Measurements from ENCODE around the gene C12orf75. TPM values are rescaled to one million over a fixed set of nuclear protein-coding genes. Genes with fewer than 3 reads are reported as not detected.

The C12orf75 gene
- total RNA-seq, 1 donor from 2014 or later: 43.1 TPM

DNA sequence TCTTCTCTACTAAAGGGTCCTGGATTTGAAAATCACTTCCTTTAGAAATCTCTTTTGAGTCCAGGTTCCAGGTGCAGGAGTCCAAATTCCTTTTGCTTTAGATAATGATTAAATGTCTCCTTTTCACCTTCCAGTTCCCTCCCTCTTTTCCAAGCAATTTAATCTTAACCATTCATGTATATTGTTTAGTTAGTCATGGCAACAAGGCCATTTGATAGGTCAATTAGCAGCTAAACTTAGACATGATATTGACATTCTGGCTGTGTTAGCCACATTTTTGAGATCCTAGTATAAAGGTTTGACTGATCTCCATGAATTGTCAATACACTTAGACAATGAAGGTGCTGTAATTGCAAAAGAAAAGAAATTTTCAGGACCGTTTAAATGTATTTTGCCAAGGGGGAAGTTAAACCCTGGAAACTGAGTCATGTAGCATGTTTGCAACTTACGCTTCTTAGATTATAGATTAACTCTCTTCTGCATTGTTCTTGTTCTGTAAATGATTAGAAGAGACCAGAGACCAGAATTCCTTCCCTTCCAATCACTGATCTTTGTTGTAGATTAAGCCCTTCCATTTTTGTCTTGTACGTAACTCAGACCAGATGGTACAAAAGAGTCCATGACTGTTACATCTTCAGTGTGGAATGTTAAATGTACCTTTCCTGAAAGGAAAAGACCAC lies 12.4 kb upstream of the C12orf75 start:
- Mint-ChIP-seq H3K36me3 (no peaks in the 10 kb centered on the region), H3K9me3 (peaks cover 4% of the 10 kb centered on the region), H3K27ac (peak overlapping the region; percentile 42), H3K4me3 (peak overlapping the region; percentile 11), H3K27me3 (no peaks in the 10 kb centered on the region), H3K4me1 (ENCODE audit: unreplicated experiment) (peaks cover 13% of the 10 kb centered on the region)
- TF ChIP-seq CTCF (conservative IDR thresholded peaks at IDR 0.05): no peak
- no peak for DNase-seq (ENCODE audit: extremely low spot score, unreplicated experiment)

GRCh38 chr12:105318651-105319483 lies 11.6 kb upstream of the C12orf75 start:
- Mint-ChIP-seq H3K9me3 (peaks cover 4% of the 10 kb centered on the region), H3K4me1 (ENCODE audit: unreplicated experiment) (peaks cover 13% of the 10 kb centered on the region), H3K27ac (peak overlapping the region; percentile 42), H3K36me3 (no peaks in the 10 kb centered on the region), H3K4me3 (no peak overlapping the region), H3K27me3 (no peaks in the 10 kb centered on the region)
- DNase-seq (ENCODE audit: extremely low spot score, unreplicated experiment): no peak
- TF ChIP-seq CTCF (conservative IDR thresholded peaks at IDR 0.05): no peak

DNA sequence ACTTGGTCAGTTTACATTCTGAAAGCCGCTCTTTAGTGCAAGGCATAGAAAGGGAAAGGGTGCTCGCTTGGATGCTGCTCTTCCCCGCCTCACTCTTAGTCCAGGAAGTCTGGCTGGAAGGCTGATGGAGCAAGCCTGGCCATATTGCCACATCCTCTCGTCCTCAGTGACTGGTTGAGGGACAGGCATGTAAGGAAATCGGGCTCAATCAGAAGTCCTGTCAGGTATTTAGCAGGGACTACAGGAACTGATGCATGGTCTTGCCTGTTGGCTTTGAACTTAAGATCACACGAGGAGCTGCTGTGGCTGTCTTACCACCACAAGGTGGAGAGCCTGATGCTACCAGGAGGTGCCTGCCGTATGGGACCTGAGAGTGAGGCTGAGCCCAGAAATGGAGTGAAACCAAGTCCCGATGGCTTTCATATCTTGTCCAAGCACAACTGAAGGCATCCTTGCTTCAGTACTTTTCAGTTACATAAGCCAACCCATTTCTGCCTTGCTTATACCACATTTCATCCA lies 10.7 kb upstream of the C12orf75 start:
- Mint-ChIP-seq H3K4me1 (ENCODE audit: unreplicated experiment) (peaks cover 13% of the 10 kb centered on the region), H3K9me3 (no peaks in the 10 kb centered on the region), H3K27ac (no peak overlapping the region), H3K27me3 (no peaks in the 10 kb centered on the region), H3K4me3 (no peak overlapping the region), H3K36me3 (no peaks in the 10 kb centered on the region)
- DNase-seq (ENCODE audit: extremely low spot score, unreplicated experiment): no peak
- no peak for TF ChIP-seq CTCF (conservative IDR thresholded peaks at IDR 0.05)

DNA sequence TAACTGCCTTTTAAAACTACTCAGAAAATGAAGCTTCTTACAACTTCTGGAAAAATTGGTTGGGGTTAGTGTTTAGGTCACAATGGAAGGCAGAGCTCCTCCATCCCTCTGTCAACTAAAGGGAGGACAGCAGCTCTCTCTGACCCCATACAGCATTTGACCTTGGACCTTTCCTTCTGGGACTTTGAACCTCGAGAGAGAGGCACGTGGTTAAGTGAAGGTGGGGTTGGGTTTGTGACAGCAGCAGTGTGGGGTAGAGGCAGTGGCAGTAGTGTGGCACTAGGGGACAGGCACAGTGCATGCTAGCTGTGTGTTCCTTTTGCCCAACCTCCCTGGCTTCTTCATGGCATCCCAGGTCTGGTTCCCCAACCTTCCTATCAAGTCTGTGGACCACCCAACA lies 9.4 kb upstream of the C12orf75 start:
- Mint-ChIP-seq H3K9me3 (no peaks in the 10 kb centered on the region), H3K4me3 (no peak overlapping the region), H3K4me1 (ENCODE audit: unreplicated experiment) (peaks cover 13% of the 10 kb centered on the region), H3K27ac (no peak overlapping the region), H3K36me3 (no peaks in the 10 kb centered on the region), H3K27me3 (no peaks in the 10 kb centered on the region)
- TF ChIP-seq CTCF (conservative IDR thresholded peaks at IDR 0.05): no peak
- no peak for DNase-seq (ENCODE audit: extremely low spot score, unreplicated experiment)

GRCh38 chr12:105322070-105322469 lies 8.4 kb upstream of the C12orf75 start:
- H3K27me3 Mint-ChIP-seq: no peaks in the 10 kb centered on the region
- peaks cover 13% of the 10 kb centered on the region for H3K4me1 Mint-ChIP-seq (ENCODE audit: unreplicated experiment)
- no peak overlapping the region for H3K4me3 Mint-ChIP-seq
- no peak overlapping the region for H3K27ac Mint-ChIP-seq
- no peaks in the 10 kb centered on the region for H3K36me3 Mint-ChIP-seq
- no peak for TF ChIP-seq CTCF (conservative IDR thresholded peaks at IDR 0.05)
- H3K9me3 Mint-ChIP-seq: no peaks in the 10 kb centered on the region
- no peak for DNase-seq (ENCODE audit: extremely low spot score, unreplicated experiment)
